Ishikawa (cell line): ENCODE results near the gene DCHS2.

Experiments used
- CEBPB ChIP-seq: IDR thresholded peaks from 2 replicates; pipeline ENCODE4 v1.6.1; 2012
- CREB1 ChIP-seq: IDR thresholded peaks from 2 replicates; pipeline ENCODE4 v1.6.1; 2012; ENCODE audit warnings: low read depth
- EGR1 ChIP-seq: IDR thresholded peaks from 2 replicates; pipeline ENCODE4 v1.6.1; 2012
- EP300 ChIP-seq: IDR thresholded peaks from 2 replicates; pipeline ENCODE4 v1.6.1; 2012; ENCODE audit warnings: borderline replicate concordance
- FOXM1 ChIP-seq: IDR thresholded peaks from 2 replicates; pipeline ENCODE4 v1.6.1; 2012; ENCODE audit warnings: low read depth, borderline replicate concordance
- MAX ChIP-seq: IDR thresholded peaks from 2 replicates; pipeline ENCODE4 v1.6.1; 2012
- NFIC ChIP-seq: IDR thresholded peaks from 2 replicates; pipeline ENCODE4 v1.6.1; 2012
- RAD21 ChIP-seq: IDR thresholded peaks from 2 replicates; pipeline ENCODE4 v1.6.1; 2012; ENCODE audit warnings: low read depth
- REST ChIP-seq: IDR thresholded peaks from 2 replicates; pipeline ENCODE4 v1.6.1; 2012; ENCODE audit warnings: low read depth, mild to moderate bottlenecking
- TAF1 ChIP-seq: IDR thresholded peaks from 2 replicates; pipeline ENCODE4 v1.6.1; 2012; ENCODE audit warnings: low read depth, mild to moderate bottlenecking
- TCF12 ChIP-seq: IDR thresholded peaks from 2 replicates; pipeline ENCODE4 v1.6.1; 2012; ENCODE audit warnings: low read depth
- TEAD4 ChIP-seq: IDR thresholded peaks from 2 replicates; pipeline ENCODE4 v1.6.1; 2012
- USF1 ChIP-seq: IDR thresholded peaks from 2 replicates; pipeline ENCODE4 v1.6.1; 2012
- YY1 ChIP-seq: IDR thresholded peaks from 2 replicates; pipeline ENCODE4 v1.6.1; 2012; ENCODE audit warnings: low read depth
- ZBTB7A ChIP-seq: IDR thresholded peaks from 2 replicates; pipeline ENCODE4 v1.6.1; 2012; ENCODE audit warnings: low read depth

DCHS2 gene

GRCh38 chr4:154305616-154306015 lies 186.0 kb downstream of the DCHS2 start:
- no peak for TF ChIP-seq TEAD4
- TF ChIP-seq RAD21, result no peak
- TF ChIP-seq TAF1, result no peak
- TF ChIP-seq EP300, result no peak
- TF ChIP-seq ZBTB7A, result no peak
- no peak for TF ChIP-seq YY1
- no peak for TF ChIP-seq NFIC
- no peak for TF ChIP-seq MAX
- TF ChIP-seq TCF12, result no peak
- no peak for TF ChIP-seq CREB1
- no peak for TF ChIP-seq USF1
- no peak for TF ChIP-seq CEBPB
- no peak for TF ChIP-seq EGR1
- TF ChIP-seq REST, result no peak
- TF ChIP-seq FOXM1, result no peak

- TF ChIP-seq YY1 (no peak), ZBTB7A (no peak), USF1 (no peak)
Measured at GRCh38 chr4:154304679-154305078, 186.9 kb downstream of the DCHS2 start.

- no peak for TF ChIP-seq NFIC
- TF ChIP-seq USF1, result no peak
- no peak for TF ChIP-seq CEBPB
- no peak for TF ChIP-seq RAD21
- no peak for TF ChIP-seq YY1
- TF ChIP-seq ZBTB7A, result no peak
- no peak for TF ChIP-seq FOXM1
- no peak for TF ChIP-seq EGR1
- no peak for TF ChIP-seq TCF12
- TF ChIP-seq MAX, result no peak
- no peak for TF ChIP-seq CREB1
- no peak for TF ChIP-seq EP300
- TF ChIP-seq TAF1, result no peak
- no peak for TF ChIP-seq REST
- TF ChIP-seq TEAD4, result no peak
Measured at GRCh38 chr4:154294652-154295350, 196.8 kb downstream of the DCHS2 start.

GRCh38 chr4:154293427-154293826 lies 198.2 kb downstream of the DCHS2 start:
- TF ChIP-seq YY1 (no peak), TEAD4 (no peak), NFIC (no peak)

- no peak for TF ChIP-seq TCF12
- no peak for TF ChIP-seq REST
- no peak for TF ChIP-seq TAF1
- TF ChIP-seq TEAD4, result no peak
- TF ChIP-seq CREB1, result no peak
- TF ChIP-seq NFIC, result no peak
- no peak for TF ChIP-seq USF1
- no peak for TF ChIP-seq ZBTB7A
- no peak for TF ChIP-seq MAX
- no peak for TF ChIP-seq YY1
- no peak for TF ChIP-seq EP300
- TF ChIP-seq CEBPB, result no peak
- no peak for TF ChIP-seq EGR1
- no peak for TF ChIP-seq FOXM1
- TF ChIP-seq RAD21, result no peak
Measured at GRCh38 chr4:154292589-154292988, 199.0 kb downstream of the DCHS2 start.
